ENCODE results near the gene ULK1. TPM values are rescaled to one million over a fixed set of nuclear protein-coding genes. Genes with fewer than 3 reads are reported as not detected.

The ULK1 gene
- total and polyA plus RNA-seq, 2 of the 13 experiments (the other 11 are each of a cell fraction or from before 2014, with no cell fraction given) = 2.8 to 10.1 TPM

DNA sequence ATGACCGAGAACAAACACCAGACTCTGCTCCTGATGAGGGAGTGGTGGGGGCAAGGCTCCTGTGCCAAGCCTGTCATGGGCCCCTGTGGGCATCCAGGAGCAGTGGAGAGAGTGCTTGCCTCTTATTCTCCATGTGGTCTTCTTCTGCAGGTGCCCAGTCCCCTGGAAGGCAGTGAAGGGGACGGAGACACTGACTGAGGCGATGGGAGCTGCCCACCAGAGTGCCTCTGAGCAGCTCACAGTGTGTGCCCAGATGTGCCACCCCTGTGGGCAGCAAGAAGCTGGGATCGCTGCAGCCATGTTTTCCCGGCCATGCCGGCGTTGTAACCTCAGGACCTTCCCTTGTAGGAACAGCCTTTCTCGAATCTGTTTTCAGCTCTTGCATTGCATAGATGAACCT lies 49.0 kb downstream of the ULK1 start (continued):
- TF ChIP-seq, protein P1, sequence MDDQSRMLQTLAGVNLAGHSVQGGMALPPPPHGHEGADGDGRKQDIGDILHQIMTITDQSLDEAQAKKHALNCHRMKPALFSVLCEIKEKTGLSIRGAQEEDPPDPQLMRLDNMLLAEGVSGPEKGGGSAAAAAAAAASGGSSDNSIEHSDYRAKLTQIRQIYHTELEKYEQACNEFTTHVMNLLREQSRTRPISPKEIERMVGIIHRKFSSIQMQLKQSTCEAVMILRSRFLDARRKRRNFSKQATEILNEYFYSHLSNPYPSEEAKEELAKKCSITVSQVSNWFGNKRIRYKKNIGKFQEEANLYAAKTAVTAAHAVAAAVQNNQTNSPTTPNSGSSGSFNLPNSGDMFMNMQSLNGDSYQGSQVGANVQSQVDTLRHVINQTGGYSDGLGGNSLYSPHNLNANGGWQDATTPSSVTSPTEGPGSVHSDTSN (CRISPR knock-in tag; IDR thresholded peaks at IDR 0.05; ENCODE audit: borderline replicate concordance) = no peak

DNA sequence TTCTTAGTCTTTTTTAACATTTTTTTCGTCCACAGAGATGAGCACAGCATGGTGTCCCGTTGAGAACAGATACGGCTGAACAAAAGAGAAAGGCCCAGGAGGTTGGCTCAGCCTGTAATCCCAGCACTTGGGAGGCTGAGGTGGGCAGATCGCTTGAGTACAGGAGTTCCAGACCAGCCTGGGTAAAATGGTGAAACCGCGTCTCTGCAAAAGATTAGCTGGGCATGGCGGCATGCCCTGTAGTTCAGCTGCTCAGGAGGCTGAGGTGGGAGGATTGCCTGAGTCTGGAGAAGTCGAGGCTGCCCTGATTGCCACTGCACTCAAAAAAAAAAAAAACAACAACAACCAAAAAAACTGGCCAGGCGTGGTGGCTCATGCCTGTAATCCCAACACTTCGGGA lies 49.5 kb downstream of the ULK1 start:
- intact Hi-C loops (cut with micrococcal nuclease; ENCODE audit: unreplicated experiment) = no loop called here
- H3K27me3 ChIP-seq (ENCODE audit: control insufficient read depth in 1 of 2, insufficient read depth in 2 of 2, low read length in 2 of 2) = no peaks in the 10 kb centered on the region
- BruUV-seq (replicated peaks) = no TSS peak
- no peaks in the 10 kb centered on the region for H3K79me2 ChIP-seq (ENCODE audit: insufficient read depth, low read length)
- no peaks in the 10 kb centered on the region for H3K9me3 ChIP-seq (ENCODE audit: low read length)
- no peak overlapping the region for H2AFZ ChIP-seq (ENCODE audit: low read length)
- TF ChIP-seq, protein P2, sequence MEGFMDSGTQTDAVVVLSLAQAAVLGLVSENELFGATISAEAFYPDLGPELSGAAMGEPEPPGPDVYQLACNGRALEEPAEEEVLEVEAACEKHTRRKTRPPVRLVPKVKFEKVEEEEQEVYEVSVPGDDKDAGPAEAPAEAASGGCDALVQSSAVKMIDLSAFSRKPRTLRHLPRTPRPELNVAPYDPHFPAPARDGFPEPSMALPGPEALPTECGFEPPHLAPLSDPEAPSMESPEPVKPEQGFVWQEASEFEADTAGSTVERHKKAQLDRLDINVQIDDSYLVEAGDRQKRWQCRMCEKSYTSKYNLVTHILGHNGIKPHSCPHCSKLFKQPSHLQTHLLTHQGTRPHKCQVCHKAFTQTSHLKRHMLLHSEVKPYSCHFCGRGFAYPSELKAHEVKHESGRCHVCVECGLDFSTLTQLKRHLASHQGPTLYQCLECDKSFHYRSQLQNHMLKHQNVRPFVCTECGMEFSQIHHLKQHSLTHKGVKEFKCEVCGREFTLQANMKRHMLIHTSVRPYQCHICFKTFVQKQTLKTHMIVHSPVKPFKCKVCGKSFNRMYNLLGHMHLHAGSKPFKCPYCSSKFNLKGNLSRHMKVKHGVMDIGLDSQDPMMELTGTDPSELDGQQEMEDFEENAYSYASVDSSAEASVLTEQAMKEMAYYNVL (CRISPR knock-in tag; IDR thresholded peaks at IDR 0.05; ENCODE audit: borderline replicate concordance) = no peak
- TF ChIP-seq ZNF180 (CRISPR knock-in tag; IDR thresholded peaks at IDR 0.05; ENCODE audit: borderline replicate concordance, low read depth) (no peak), ZNF616 (CRISPR knock-in tag; IDR thresholded peaks at IDR 0.05; ENCODE audit: low read depth) (no peak)
- 96% methylated on average over 10 of the region's 10 CpGs for WGBS (ENCODE audit: low lambda C conversion rate)
- ATAC-seq (no peak), FAIRE-seq (no peak), DNase-seq (ENCODE audit: low spot score) (no peak)
- H4K20me1 ChIP-seq (ENCODE audit: insufficient read depth, low read length) = no peaks in the 10 kb centered on the region
- H3K4me1 ChIP-seq (ENCODE audit: insufficient read depth, low read length) = peaks cover 10% of the 10 kb centered on the region; the same call in 1 of the 2 replicates
- H3K4me2 ChIP-seq (ENCODE audit: low read depth, low read length) = no peak overlapping the region
- CTCF ChIA-PET (ENCODE audit: low intra/inter-chr PET ratio, low total read pairs) = no interaction called here
- H3K36me3 ChIP-seq (replicated peaks in 1 of 2; ENCODE audit: control insufficient read depth in 1 of 2, insufficient read depth in 2 of 2, low read length in 2 of 2) = peaks cover 9 to 41% of the 10 kb centered on the region in 2 experiments
- H3K27ac ChIP-seq (ENCODE audit: extremely low read length, insufficient read depth, low read length) = no peak overlapping the region
- POLR2A ChIA-PET = no interaction called here
- in situ Hi-C loops (cut with HindIII; ENCODE audit: extremely low pct_ligation_motif_present, low pct_unique_long_range_greater_than_20kb) = no loop called here
- no peak overlapping the region for H3K9ac ChIP-seq (ENCODE audit: insufficient read depth, low read depth, low read length)
- no peak overlapping the region for H3K4me3 ChIP-seq (replicated peaks in 1 of 3; ENCODE audit: insufficient read depth in 1 of 3, low read depth in 2 of 3, low read length in 3 of 3)

All from HepG2 (cell line).